Measurements from ENCODE around the gene CAV3.

- no peak for TF ChIP-seq CTCF (IDR thresholded peaks at IDR 0.05 in 2 of 3, conservative IDR thresholded peaks at IDR 0.05 in 1 of 3; ENCODE audit: insufficient read depth in 2 of 3, low read depth in 1 of 3, low read length in 3 of 3)
- TF ChIP-seq ZNF707 (CRISPR knock-in tag; conservative IDR thresholded peaks at IDR 0.05): no peak
- TF ChIP-seq PHF21A (IDR thresholded peaks at IDR 0.05; ENCODE audit: borderline replicate concordance, low read depth): no peak
- TF ChIP-seq, protein P1, sequence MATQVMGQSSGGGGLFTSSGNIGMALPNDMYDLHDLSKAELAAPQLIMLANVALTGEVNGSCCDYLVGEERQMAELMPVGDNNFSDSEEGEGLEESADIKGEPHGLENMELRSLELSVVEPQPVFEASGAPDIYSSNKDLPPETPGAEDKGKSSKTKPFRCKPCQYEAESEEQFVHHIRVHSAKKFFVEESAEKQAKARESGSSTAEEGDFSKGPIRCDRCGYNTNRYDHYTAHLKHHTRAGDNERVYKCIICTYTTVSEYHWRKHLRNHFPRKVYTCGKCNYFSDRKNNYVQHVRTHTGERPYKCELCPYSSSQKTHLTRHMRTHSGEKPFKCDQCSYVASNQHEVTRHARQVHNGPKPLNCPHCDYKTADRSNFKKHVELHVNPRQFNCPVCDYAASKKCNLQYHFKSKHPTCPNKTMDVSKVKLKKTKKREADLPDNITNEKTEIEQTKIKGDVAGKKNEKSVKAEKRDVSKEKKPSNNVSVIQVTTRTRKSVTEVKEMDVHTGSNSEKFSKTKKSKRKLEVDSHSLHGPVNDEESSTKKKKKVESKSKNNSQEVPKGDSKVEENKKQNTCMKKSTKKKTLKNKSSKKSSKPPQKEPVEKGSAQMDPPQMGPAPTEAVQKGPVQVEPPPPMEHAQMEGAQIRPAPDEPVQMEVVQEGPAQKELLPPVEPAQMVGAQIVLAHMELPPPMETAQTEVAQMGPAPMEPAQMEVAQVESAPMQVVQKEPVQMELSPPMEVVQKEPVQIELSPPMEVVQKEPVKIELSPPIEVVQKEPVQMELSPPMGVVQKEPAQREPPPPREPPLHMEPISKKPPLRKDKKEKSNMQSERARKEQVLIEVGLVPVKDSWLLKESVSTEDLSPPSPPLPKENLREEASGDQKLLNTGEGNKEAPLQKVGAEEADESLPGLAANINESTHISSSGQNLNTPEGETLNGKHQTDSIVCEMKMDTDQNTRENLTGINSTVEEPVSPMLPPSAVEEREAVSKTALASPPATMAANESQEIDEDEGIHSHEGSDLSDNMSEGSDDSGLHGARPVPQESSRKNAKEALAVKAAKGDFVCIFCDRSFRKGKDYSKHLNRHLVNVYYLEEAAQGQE (IDR thresholded peaks at IDR 0.05; ENCODE audit: borderline replicate concordance): no peak
- TF ChIP-seq, protein P1 (CRISPR knock-in tag; IDR thresholded peaks at IDR 0.05; ENCODE audit: low read depth): no peak
- TF ChIP-seq ETV5 (CRISPR knock-in tag; IDR thresholded peaks at IDR 0.05; ENCODE audit: low read depth): no peak
- TF ChIP-seq ZNF274 (IDR thresholded peaks at IDR 0.05; ENCODE audit: borderline replicate concordance, low read depth, low read length): no peak
Observed at GRCh38 chr3:8730656-8731055, 2.9 kb upstream of the CAV3 start.
